ENCODE results near the gene SMIM21. TPM values are rescaled to one million over a fixed set of nuclear protein-coding genes. Genes with fewer than 3 reads are reported as not detected.

Gene SMIM21
- not detected in 2 replicates for polyA plus RNA-seq (2014; cell fraction: cytosol; rRNA removed)
- polyA plus RNA-seq (2014; cell fraction: nucleus; rRNA removed), result not detected in 2 replicates

- DNase-seq (ENCODE audit: low spot score), result no peak
Observed at GRCh38 chr18:75427603-75428002, at the start of gene SMIM21. SMIM21 (minus strand) TSS chr18:75427703; CDS start chr18:75427563, 140 bp downstream.

DNA sequence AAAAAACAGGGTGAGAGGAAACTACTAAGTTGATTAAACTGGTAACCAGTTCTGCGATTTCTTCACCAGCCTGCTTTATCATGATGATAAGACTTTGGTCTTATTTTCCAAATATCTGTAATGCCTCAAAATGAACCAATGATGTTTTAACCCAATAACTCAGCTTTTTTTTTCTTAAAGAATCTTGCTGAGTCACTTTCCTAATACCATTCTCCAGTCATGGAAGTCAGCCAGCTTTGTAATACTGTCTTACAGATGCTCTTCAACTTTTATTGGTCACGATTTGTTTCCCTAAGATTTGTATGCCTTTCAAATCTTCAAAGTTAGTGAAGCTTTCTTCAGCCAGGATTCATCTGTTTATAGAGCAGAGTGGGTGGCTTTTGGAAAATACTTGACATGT is 47.7 kb upstream of the SMIM21 start:
- no peak for DNase-seq (ENCODE audit: low spot score)

DNA sequence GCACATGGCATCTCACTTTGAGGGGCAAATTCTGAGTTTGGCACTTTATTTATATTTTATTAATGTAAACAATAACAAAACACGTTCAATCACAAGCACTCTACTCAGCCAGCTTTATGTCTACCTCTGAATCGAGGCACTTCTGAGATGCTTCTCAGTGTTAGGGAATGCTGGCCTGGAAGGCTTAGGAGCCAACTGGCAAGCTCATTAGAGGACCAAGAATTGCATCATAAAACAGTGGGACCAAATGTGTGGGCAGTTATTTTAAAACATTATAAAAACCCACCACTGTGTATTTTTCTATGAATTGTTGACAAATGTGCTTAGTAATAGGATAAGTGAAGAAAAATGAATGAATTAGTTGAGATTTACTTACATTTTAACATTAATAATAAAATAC is 46.8 kb upstream of the SMIM21 start:
- no peak for DNase-seq (ENCODE audit: low spot score)

- DNase-seq (ENCODE audit: low spot score), result no peak
Observed at GRCh38 chr18:75473316-75473715, 45.8 kb upstream of the SMIM21 start.

- no peak for DNase-seq (ENCODE audit: low spot score)
Observed at GRCh38 chr18:75472906-75473305, 45.4 kb upstream of the SMIM21 start.

- DNase-seq (ENCODE audit: low spot score), result no peak
Observed at GRCh38 chr18:75472396-75472795, 44.9 kb upstream of the SMIM21 start.

- no peak for DNase-seq (ENCODE audit: low spot score)
Observed at GRCh38 chr18:75471850-75472249, 44.3 kb upstream of the SMIM21 start.

DNA sequence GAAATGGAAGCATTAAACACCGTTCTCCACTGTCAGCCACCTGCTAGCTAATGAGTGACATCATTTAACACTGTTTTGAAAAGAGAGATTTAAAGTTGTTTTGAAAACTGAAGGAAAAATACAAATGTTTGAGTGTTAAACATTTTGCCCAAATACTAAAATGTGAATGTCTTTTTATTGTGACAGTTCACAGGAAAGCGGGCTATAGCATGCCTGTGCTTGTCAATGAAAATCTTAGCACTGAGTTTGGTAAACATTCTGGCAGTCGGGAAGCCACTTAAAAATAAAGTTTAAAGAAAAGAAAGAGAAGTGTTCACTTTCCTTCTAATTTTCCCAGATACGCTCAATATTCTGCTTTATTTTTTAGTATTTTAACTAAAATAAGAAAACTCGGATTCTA is 40.3 kb upstream of the SMIM21 start:
- no peak for DNase-seq (ENCODE audit: low spot score)

GRCh38 chr18:75467281-75467795 is 39.8 kb upstream of the SMIM21 start:
- DNase-seq (ENCODE audit: low spot score), result no peak

DNA sequence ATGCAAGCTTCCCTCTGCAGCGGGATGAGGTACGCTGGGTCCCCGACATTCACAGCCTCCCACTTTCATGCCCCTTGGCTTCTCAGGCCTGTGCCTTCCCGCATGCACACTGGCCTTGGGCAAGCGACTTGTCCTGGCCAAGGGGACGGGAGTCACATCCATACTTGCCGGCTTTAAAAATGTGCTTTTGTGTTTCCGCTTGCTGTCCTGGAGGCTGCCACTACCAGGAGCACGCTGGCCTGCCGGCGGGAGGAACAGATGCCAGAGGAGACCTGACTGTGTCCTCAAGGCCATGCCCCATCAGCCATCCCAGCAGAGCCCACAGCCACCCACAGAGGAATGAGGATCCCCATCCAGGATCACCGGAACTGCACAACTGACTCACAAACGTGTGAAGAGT is 36.9 kb upstream of the SMIM21 start:
- no peak for DNase-seq (ENCODE audit: low spot score)

DNA sequence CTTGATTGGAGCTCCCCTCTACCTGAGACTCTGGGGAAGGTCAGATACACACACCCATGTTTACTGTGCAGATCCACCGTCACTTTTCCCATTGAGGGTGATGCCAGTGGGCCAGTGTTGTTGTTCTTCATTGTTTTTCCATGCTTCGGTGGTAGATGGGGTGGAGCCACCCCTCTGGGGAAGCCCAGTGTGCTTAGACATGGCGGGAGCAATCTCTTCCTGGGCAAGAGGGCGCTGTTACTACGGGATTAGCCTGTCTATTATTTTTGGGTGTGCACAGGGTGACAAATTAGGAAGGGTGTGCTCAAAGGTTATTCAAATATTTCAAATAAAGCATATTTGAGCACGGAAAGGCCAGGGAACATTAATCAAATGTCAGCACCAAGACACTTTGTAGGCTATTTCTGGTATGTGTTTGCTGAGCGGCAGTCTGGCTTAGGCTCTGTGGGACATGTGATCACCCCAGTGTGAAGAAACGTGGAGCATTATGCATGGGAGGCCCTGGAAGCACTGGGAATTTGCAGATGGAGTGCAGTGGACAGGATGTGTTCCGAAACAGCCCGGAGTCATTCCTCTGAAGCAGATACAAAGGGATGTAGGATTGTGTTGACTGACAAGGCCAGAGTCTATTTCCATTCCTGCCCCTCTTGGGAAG is 34.8 kb upstream of the SMIM21 start:
- DNase-seq (ENCODE audit: low spot score), result no peak

- no peak for DNase-seq (ENCODE audit: low spot score)
Observed at GRCh38 chr18:75456199-75456631, 28.7 kb upstream of the SMIM21 start.

DNA sequence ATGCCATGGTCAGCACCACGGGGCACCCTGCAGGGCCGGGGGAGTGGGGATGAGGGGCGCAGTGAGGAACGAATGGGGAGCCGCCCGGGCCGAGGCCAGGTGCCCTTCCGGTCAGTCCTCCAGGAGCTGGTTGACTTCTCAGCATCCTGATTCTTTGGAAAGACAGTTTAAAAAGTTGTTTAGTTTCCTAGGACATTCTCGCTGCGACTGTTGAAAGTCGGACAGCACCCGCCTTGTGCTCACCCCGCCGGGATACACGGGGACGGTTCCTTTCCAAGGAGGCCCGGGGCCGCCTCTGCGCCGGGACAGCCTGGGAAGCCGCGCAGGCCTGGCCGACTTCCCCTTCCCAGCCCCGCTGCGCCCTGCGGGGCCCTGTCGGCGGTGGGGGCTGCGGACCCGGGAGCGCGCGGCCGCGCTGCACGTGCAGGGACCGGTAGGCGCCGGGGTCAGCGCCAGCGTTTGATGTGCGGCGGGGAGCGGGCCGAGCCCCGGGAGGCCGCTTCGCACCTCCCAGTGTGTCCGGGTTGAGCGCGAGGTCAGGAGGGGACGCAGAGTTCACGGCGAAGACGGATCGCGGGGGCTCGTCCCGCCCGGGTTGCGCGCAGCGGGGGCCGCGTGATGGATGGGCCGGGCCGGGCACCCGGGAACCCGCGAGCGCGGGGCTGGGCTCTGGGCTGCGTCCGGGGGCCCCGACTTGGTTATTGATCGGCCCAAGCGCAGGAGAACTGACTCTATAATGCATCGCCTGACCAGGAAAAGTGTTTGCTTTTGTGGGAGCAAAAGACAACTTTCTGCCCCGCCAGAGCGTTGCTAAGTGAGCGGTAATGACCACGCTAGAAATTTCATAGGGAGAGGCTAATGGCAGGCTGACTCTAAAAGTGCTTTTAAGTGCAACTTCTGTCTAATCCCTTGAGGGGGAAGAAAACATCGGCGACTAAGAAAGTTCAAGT is 28.0 kb upstream of the SMIM21 start:
- no peak for DNase-seq (ENCODE audit: low spot score)

GRCh38 chr18:75454022-75454795 is 26.7 kb upstream of the SMIM21 start:
- no peak for DNase-seq (ENCODE audit: low spot score)

- no peak for DNase-seq (ENCODE audit: low spot score)
Observed at GRCh38 chr18:75450906-75451305, 23.4 kb upstream of the SMIM21 start.

DNA sequence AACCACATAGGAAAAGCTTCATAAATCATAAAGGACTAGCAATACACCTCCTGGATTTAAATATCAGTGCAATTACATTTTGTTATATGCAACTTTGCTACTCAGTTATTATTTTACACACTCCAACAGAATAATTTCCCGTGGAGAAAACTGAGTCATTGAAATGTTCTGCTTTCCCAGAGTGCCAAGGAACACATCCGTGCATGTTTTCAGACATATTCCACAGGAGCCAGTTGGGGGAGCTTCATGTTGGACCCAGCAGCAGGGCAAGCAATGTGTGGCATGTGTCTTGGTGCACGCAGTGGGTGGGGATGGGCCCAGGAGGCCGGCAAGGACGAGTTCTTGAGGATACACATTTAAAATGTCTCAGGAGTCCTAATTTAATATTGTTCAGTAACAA is 14.4 kb upstream of the SMIM21 start:
- no peak for DNase-seq (ENCODE audit: low spot score)

- DNase-seq (ENCODE audit: low spot score), result peak; percentile 59
Observed at GRCh38 chr18:75439348-75439747, 11.8 kb upstream of the SMIM21 start.

GRCh38 chr18:75438891-75439290 is 11.4 kb upstream of the SMIM21 start:
- DNase-seq (ENCODE audit: low spot score), result no peak

GRCh38 chr18:75437979-75438378 is 10.5 kb upstream of the SMIM21 start:
- no peak for DNase-seq (ENCODE audit: low spot score)

DNA sequence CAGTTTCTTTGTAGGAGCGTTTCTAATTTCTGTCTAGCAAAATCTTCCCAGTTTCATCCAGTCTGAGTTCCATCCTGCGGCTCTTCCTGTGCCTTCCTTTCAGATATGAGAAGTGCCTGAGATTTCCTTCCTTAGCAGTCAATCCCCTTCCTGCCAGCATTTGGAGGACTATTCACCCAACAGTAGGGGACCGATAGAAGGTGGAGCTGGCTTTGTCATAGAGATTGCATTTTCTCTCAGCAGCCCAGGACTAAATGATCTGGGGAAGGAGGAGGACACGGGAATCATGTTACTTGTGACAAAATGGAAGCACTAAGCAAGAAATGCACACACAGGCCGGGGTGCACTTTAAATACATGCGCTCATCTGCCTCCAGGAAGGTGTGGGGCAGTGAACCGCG is 5.6 kb upstream of the SMIM21 start:
- no peak for DNase-seq (ENCODE audit: low spot score)

DNA sequence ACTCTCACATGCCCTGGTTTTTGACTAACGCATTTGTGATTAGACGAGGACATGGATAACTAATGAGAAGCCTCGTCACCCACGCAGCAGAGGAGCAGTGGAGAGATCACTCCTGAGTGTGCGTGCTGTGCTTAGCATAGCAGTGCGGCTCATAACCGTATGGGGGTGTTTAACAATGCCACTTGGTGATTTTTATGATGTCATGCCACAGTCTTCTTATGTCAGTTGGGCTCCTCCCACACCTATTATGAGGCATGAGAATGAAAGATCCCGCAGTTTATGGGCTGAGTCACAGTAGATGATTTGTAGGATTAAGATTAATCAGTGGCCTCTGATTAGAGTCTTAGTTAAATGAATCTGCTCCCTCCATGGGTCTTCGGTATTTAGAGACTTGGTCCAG is 2.5 kb upstream of the SMIM21 start:
- no peak for DNase-seq (ENCODE audit: low spot score)

- no peak for DNase-seq (ENCODE audit: low spot score)
Observed at GRCh38 chr18:75428490-75428889, 987 bp upstream of the SMIM21 start.
